ENCODE measurements around the gene RNF183.

DNA sequence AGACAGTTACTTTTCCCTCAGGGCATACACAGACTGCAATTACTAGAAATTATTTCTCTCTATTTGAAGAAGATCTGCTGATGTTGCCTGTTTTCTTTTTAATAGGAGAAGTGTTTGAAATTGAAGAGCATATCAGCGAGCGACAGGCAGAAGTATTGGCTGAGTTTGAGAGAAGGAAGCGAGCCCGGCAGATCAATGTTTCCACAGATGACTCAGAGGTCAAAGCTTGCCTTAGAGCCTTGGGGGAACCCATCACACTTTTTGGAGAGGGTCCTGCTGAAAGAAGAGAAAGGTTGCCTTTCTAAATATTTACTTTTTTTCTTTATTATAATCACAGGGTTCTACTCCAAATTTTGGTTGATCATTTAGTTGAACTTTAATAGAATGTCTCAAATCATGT lies 24.3 kb downstream of the RNF183 start:
- TF ChIP-seq CTCF (IDR thresholded peaks at IDR 0.05 in 4 of 5, conservative IDR thresholded peaks at IDR 0.05 in 1 of 5) (no peak), POLR2A (IDR thresholded peaks at IDR 0.05) (no peak)

Measured in gastrocnemius medialis (tissue), 4 donors.